ENCODE measurements around the gene DPH6. TPM values are rescaled to one million over a fixed set of nuclear protein-coding genes. Genes with fewer than 3 reads are reported as not detected.
"Not testable (repeated sequence)": the region's sequence is repeated elsewhere in the genome, so short reads cannot be mapped to it uniquely, and the experiment has no call there.

DPH6 gene
- total RNA-seq, 1 experiment from 2014 or later, result 5.3 TPM

DNA sequence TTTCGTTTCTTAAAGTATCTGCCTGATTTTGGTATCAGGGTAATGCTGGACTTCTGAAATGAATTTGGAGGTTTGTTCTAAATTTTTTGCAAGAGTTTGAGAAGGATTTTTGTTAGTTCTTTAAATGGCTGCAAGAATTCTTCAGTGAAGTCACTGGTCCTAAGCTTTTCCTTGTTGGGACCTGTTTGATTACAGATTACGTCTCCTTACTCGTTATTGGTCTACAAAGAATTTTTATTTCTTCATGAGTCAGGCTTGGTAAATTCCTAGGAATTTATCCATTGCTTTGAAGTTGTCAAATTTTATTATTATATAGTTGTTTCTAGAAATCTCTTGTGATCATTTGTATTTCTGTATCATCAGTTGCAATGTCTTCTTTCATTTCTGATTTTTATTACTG is 196.0 kb downstream of the DPH6 start:
- Mint-ChIP-seq H3K27me3 (ENCODE audit: unreplicated experiment) (no peaks in the 10 kb centered on the region), H3K9me3 (ENCODE audit: low read depth, unreplicated experiment) (no peaks in the 10 kb centered on the region), H3K4me1 (ENCODE audit: low read depth, unreplicated experiment) (no peaks in the 10 kb centered on the region), H3K36me3 (ENCODE audit: insufficient read depth, unreplicated experiment) (no peaks in the 10 kb centered on the region), H3K27ac (ENCODE audit: unreplicated experiment) (no peak overlapping the region), H3K4me3 (ENCODE audit: low read depth, unreplicated experiment) (no peak overlapping the region)
- intact Hi-C loops (cut with micrococcal nuclease; ENCODE audit: unreplicated experiment), result no loop called here
- CTCF ChIA-PET, result no interaction called here
- TF ChIP-seq, protein P1, sequence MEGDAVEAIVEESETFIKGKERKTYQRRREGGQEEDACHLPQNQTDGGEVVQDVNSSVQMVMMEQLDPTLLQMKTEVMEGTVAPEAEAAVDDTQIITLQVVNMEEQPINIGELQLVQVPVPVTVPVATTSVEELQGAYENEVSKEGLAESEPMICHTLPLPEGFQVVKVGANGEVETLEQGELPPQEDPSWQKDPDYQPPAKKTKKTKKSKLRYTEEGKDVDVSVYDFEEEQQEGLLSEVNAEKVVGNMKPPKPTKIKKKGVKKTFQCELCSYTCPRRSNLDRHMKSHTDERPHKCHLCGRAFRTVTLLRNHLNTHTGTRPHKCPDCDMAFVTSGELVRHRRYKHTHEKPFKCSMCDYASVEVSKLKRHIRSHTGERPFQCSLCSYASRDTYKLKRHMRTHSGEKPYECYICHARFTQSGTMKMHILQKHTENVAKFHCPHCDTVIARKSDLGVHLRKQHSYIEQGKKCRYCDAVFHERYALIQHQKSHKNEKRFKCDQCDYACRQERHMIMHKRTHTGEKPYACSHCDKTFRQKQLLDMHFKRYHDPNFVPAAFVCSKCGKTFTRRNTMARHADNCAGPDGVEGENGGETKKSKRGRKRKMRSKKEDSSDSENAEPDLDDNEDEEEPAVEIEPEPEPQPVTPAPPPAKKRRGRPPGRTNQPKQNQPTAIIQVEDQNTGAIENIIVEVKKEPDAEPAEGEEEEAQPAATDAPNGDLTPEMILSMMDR (IDR thresholded peaks at IDR 0.05; ENCODE audit: unreplicated experiment), result no peak
- no TSS peak for BruUV-seq (replicated peaks)
- no peak for DNase-seq

DNA sequence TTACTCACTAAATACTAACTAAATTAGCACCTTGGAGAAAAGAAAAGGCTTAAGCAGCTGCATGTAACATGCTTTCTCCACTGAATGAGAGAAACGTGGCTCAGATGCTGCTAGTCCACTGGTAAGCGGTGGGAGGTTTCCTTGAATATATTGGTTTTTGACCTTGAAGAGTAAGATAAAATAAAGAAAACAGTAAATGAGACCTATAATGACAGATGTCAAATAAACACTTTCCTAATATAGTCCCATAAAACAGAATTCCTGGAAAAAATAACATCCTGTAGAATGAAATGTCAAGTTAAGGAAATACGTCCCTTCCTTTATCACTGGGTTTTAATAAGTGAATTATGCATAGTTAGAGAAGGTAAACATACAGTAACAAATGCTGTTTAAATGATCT is 215.0 kb downstream of the DPH6 start:
- CTCF ChIA-PET, result no interaction called here
- H3K27me3 Mint-ChIP-seq (ENCODE audit: unreplicated experiment), result no peaks in the 10 kb centered on the region
- H3K36me3 Mint-ChIP-seq (ENCODE audit: insufficient read depth, unreplicated experiment), result no peaks in the 10 kb centered on the region
- H3K9me3 Mint-ChIP-seq (ENCODE audit: low read depth, unreplicated experiment), result no peaks in the 10 kb centered on the region
- no peaks in the 10 kb centered on the region for H3K4me1 Mint-ChIP-seq (ENCODE audit: low read depth, unreplicated experiment)
- no peak overlapping the region for H3K4me3 Mint-ChIP-seq (ENCODE audit: low read depth, unreplicated experiment)
- intact Hi-C loops (cut with micrococcal nuclease; ENCODE audit: unreplicated experiment), result no loop called here
- TF ChIP-seq, protein P1 (IDR thresholded peaks at IDR 0.05; ENCODE audit: unreplicated experiment), result no peak
- BruUV-seq (replicated peaks), result no TSS peak
- no peak for DNase-seq
- no peak overlapping the region for H3K27ac Mint-ChIP-seq (ENCODE audit: unreplicated experiment)

DNA sequence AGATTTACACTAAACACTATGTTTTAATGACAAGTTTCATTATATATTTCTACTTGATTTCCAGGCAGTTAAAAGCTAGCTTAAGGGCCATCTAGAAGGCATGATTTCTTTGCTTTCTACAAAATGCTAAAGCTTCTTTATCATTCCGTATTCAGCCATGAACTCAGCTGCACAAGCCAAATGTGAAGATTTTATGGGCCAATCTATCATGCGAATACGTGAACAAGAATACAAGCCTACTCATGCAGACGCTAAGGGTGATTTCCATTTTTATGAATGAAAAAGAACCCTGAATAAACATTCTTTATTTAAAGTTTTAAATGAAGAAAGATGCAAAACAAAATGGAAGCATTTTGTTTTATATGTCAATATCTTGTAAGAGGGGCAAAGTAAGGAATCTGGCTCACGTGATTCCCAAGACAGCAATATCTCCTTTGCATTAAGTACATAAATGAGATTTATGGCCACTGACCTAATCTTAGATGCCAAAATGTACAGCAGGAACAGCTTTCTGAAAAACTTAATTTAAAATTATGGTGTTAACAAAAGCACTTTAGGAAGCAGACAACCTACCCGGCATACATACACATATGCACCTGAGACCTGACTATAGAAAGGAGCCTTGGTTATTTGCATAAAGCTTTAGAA is 215.8 kb downstream of the DPH6 start:
- Mint-ChIP-seq H3K27me3 (ENCODE audit: unreplicated experiment) (no peaks in the 10 kb centered on the region), H3K36me3 (ENCODE audit: insufficient read depth, unreplicated experiment) (no peaks in the 10 kb centered on the region), H3K4me3 (ENCODE audit: low read depth, unreplicated experiment) (no peak overlapping the region), H3K4me1 (ENCODE audit: low read depth, unreplicated experiment) (no peaks in the 10 kb centered on the region), H3K9me3 (ENCODE audit: low read depth, unreplicated experiment) (no peaks in the 10 kb centered on the region), H3K27ac (ENCODE audit: unreplicated experiment) (no peak overlapping the region)
- CTCF ChIA-PET, result no interaction called here
- intact Hi-C loops (cut with micrococcal nuclease; ENCODE audit: unreplicated experiment), result no loop called here
- no peak for DNase-seq
- no TSS peak for BruUV-seq (replicated peaks)
- TF ChIP-seq, protein P1 (IDR thresholded peaks at IDR 0.05; ENCODE audit: unreplicated experiment), result no peak

DNA sequence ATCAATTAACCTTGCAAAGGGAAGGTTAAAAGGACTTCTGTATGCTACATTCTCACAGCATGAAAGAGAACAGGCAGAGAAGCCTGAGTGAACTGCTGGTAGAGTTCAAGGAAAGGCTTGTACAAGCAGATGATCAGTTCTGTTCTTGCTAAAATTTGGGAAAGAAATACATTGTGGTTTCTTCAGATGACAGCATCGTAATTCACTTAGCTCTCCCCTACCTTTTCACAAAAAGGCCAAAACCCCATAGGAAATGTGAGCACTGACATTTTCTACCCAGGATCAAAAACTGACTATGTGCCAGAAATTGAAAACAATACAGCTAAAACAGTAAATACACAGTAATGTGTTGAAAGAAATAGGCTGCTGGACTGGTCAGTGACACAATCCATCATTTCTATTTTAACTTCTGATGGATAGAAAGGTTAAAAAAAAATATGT is 216.4 kb downstream of the DPH6 start:
- no peaks in the 10 kb centered on the region for H3K4me1 Mint-ChIP-seq (ENCODE audit: low read depth, unreplicated experiment)
- TF ChIP-seq, protein P1 (IDR thresholded peaks at IDR 0.05; ENCODE audit: unreplicated experiment), result no peak
- no peaks in the 10 kb centered on the region for H3K27me3 Mint-ChIP-seq (ENCODE audit: unreplicated experiment)
- H3K36me3 Mint-ChIP-seq (ENCODE audit: insufficient read depth, unreplicated experiment), result no peaks in the 10 kb centered on the region
- no peak for DNase-seq
- intact Hi-C loops (cut with micrococcal nuclease; ENCODE audit: unreplicated experiment), result no loop called here
- no peak overlapping the region for H3K4me3 Mint-ChIP-seq (ENCODE audit: low read depth, unreplicated experiment)
- CTCF ChIA-PET, result no interaction called here
- no TSS peak for BruUV-seq (replicated peaks)
- no peak overlapping the region for H3K27ac Mint-ChIP-seq (ENCODE audit: unreplicated experiment)
- no peaks in the 10 kb centered on the region for H3K9me3 Mint-ChIP-seq (ENCODE audit: low read depth, unreplicated experiment)

DNA sequence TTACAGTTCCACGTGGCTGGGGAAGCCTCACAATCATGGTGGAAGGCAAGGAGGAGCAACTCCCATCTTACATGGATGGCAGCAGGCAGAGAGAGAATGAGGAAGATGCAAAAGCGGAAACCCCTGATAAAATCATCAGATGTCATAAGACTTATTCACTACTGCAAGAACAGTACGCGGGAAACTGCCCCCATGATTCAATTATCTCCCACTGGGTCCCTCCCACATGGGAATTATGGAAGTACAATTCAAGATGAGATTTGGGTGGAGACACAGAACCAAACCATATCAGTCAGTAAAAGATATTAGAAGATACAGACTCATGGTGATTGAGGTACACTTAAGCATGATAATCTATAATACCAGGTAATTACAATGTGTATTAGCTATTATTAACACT is 217.1 kb downstream of the DPH6 start:
- BruUV-seq (replicated peaks); H3K4me1 Mint-ChIP-seq (ENCODE audit: low read depth, unreplicated experiment); H3K36me3 Mint-ChIP-seq (ENCODE audit: insufficient read depth, unreplicated experiment); H3K27ac Mint-ChIP-seq (ENCODE audit: unreplicated experiment); intact Hi-C loops (cut with micrococcal nuclease; ENCODE audit: unreplicated experiment); DNase-seq; CTCF ChIA-PET; H3K4me3 Mint-ChIP-seq (ENCODE audit: low read depth, unreplicated experiment); H3K9me3 Mint-ChIP-seq (ENCODE audit: low read depth, unreplicated experiment); H3K27me3 Mint-ChIP-seq (ENCODE audit: unreplicated experiment): not testable (repeated sequence)
